HG03196 (cell line): ENCODE results near the gene COLGALT1.

ENCODE experiments used
- ATAC-seq: cut with Tn5 transposase; IDR thresholded peaks from one replicate; pipeline ENCODE4 v1.9.1; 2021; ENCODE audit not compliant: unreplicated experiment

The COLGALT1 gene

GRCh38 chr19:17618281-17618903 is 62.9 kb downstream of the COLGALT1 start:
- ATAC-seq: no peak

GRCh38 chr19:17618936-17619335 is 63.5 kb downstream of the COLGALT1 start:
- ATAC-seq: no peak

GRCh38 chr19:17620696-17621095 is 65.2 kb downstream of the COLGALT1 start:
- no peak for ATAC-seq

- no peak for ATAC-seq
Measured at GRCh38 chr19:17623224-17623935, 67.9 kb downstream of the COLGALT1 start.

- no peak for ATAC-seq
Measured at GRCh38 chr19:17624314-17624991, 69.0 kb downstream of the COLGALT1 start.

- no peak for ATAC-seq
Measured at GRCh38 chr19:17625043-17625442, 69.6 kb downstream of the COLGALT1 start.

GRCh38 chr19:17625980-17626379 is 70.5 kb downstream of the COLGALT1 start:
- ATAC-seq: no peak

- no peak for ATAC-seq
Measured at GRCh38 chr19:17626456-17627015, 71.1 kb downstream of the COLGALT1 start.

GRCh38 chr19:17627161-17627560 is 71.7 kb downstream of the COLGALT1 start:
- no peak for ATAC-seq

- ATAC-seq: no peak
Measured at GRCh38 chr19:17627921-17628320, 72.5 kb downstream of the COLGALT1 start.

- no peak for ATAC-seq
Measured at GRCh38 chr19:17629760-17630159, 74.3 kb downstream of the COLGALT1 start.

GRCh38 chr19:17632577-17632976 is 77.1 kb downstream of the COLGALT1 start:
- ATAC-seq: no peak
